Fibroblast of peridontal ligament (primary cell): ENCODE data around the gene FGD4.
"Not testable (repeated sequence)": the region's sequence is repeated elsewhere in the genome, so short reads cannot be mapped to it uniquely, and the experiment has no call there.

Experiments used
- DNase-seq: peaks from one replicate; pipeline ENCODE4 v3.0.0-alpha.2; 2010; ENCODE audit errors: extremely low read depth

FGD4 gene

DNA sequence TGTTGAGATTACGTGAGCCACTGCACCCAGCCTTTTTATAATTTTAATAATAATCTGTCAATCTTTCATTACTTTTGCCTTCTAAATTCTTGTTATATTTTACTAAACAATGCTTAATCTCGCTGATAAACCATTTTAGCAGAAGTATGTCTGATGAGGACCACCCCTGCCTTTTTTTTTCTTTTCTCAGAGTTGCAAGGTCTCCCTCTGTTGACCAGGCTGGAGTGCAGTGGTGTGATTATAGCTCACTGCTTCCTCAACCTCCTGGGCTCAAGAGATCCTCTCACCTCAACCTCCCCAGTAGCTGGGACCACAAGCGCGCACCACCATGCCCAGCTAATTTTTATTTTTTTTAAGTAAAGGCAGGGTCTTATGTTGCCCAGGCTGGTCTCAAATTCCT is 161.2 kb downstream of the FGD4 start:
- DNase-seq: no peak

DNA sequence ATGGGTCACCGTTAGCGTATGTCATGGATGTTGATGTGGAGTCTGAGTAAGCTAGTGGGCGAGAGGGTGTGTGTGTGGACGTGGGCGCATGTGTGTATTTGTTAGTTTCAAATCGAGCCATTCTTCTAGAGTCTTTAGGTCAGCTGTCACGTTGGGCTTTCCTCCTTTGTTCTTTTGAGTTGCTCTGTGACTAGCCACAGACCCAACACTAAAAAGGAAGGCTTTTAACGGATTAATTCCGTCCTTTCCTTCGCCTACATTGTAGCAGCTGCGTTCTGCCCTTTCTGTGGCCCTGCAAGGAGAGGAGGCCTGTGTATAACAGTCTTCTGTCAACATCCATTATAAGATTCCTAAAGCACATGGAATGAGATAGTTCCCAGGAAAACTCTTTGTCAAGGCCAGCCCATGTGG is 162.6 kb downstream of the FGD4 start:
- no peak for DNase-seq

DNA sequence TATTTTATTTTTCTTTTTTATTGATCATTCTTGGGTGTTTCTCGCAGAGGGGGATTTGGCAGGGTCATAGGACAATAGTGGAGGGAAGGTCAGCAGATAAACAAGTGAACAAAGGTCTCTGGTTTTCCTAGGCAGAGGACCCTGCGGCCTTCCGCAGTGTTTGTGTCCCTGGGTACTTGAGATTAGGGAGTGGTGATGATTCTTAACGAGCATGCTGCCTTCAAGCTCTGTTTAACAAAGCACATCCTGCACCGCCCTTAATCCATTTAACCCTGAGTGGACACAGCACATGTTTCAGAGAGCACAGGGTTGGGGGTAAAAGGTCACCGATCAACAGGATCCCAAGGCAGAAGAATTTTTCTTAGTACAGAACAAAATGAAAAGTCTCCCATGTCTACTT is 163.1 kb downstream of the FGD4 start:
- not testable (repeated sequence) for DNase-seq

- no peak for DNase-seq
These were observed 167.4 kb downstream of the FGD4 start for GRCh38 chr12:32566663-32567295.

DNA sequence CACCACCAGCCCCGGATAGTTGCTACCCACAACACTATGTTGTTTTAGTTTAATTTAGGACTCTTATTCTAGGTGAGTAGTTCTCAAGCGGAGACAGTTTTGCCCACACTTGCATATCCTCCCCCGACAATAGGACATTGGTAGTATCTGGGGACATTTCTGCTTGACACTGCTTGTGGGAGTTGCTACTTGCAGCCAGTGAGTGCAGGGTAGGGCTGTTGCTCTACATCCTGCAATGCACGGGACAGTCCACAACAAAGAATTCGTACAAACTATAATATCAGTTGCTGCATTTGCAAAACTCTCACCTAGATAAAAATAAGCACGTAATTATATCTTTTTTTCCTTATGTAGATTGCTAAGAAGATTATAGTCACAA is 167.9 kb downstream of the FGD4 start:
- no peak for DNase-seq

DNA sequence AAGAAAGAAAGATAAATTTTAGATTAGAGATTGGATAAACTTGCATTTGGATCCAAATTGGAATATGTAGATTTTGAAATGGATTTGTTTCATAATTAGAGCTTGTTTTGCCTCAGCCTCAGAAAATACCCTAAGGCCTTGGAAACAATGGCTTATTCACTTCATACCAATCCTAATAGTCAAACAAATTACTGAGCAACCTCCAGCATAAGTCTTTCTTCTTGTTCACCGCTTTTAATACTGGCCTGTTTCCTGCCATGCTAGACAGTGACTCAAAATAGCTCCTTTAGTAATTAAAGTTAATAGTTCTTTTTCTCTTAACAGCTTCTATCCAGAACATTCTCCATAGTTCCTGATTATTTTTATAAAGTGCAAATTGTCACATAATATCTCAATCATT is 168.9 kb downstream of the FGD4 start:
- peak; percentile 19 for DNase-seq

DNA sequence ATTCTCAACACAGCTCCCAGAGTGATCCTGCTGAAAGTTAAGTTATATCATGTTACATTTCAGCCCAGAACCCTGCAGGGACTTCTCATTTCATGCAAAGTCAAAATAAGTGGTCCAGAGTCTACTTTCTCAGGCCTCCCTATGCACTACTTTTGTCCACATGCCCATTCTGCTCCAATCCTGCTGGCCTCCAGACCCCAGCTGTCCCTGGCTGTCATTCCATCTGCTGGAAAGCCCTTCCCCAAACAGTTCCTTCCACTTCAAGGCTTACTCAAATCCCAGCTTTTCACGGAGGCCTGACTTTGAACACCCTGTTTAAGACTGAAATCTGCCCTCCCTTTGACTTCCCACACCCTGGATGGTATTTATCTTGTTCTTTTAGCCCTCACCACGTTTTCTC is 169.9 kb downstream of the FGD4 start:
- no peak for DNase-seq

DNA sequence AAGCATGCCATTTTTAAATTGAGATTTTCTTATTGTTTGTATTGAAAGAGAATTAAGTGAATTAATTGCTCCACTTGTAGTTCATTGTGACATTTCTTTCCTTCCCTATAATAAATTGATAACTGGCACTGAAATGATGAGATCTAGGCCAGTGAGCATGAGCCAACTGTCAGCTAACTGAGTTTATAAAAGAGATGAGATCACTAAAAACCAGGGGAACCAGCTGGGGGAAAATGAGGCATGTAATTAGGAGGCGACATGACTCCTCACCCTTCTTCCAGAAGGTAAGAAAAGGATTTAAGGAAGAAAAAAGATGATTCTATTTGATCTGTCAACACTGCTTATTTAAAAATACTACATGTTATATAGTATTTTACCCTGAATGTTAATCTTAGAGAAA is 175.2 kb downstream of the FGD4 start:
- DNase-seq: no peak

GRCh38 chr12:32577328-32577727 is 178.0 kb downstream of the FGD4 start:
- DNase-seq: no peak

DNA sequence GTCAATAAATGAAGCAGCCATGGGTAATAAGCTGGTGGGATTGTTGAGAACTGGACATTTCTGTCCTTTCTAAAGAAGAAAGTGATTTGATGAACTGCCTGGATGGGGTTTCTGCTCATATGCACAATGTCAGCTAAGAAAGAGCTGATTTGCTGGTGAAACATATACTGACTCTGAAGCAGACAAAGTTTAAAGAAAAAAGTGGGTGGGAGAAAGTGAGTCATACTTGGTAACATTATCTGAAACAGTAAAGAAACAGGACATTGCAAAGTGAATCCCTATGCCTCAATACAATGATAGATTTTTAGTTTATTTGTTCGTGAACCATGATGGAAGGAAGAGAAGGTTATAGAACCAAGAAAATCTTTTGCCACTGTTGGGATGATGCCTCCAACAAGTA is 184.2 kb downstream of the FGD4 start:
- peak; percentile 8 for DNase-seq

DNA sequence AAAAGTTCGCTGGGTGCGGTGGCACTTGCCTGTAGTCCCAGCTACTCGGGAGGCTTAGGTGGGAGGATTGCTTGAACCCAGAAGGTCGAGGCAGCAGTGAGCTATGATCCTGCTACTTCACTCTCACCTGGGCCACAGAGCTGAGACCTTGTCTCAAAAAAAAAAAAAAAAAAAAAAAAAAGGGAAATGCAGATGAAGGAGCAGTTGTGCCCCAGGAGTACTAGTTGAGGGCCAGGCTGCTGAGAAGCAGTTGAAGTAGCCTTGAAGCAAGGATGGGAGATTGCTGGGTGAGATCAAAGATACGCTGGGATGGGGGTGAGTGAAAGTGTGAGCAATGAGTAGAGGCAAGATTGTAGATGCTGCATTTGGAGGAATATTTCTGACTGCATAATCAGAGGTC is 186.3 kb downstream of the FGD4 start:
- no peak for DNase-seq

- DNase-seq: no peak
These were observed 187.0 kb downstream of the FGD4 start for GRCh38 chr12:32586390-32586789.

GRCh38 chr12:32587581-32588495 is 188.5 kb downstream of the FGD4 start:
- no peak for DNase-seq

DNA sequence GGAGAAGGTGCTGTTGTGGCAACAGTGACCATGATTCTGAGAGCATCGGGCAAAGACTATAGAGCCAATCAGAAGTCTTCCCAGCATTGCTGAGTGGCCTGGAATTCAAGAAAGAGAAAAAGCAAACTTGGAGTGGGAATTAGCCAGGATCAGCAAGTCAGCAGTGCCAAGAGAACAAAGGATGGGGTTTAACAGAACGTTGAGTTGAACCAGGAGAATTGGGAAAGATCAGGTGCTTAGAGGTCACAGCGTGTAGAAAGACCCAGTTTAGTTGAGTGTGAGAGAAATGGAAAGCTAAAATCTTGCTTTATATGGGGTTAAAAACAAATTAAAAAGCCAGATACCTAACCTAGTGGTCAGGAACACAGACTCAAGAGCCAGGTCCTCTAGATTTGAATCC is 189.2 kb downstream of the FGD4 start:
- no peak for DNase-seq

GRCh38 chr12:32589165-32589865 is 190.0 kb downstream of the FGD4 start:
- DNase-seq: no peak

DNA sequence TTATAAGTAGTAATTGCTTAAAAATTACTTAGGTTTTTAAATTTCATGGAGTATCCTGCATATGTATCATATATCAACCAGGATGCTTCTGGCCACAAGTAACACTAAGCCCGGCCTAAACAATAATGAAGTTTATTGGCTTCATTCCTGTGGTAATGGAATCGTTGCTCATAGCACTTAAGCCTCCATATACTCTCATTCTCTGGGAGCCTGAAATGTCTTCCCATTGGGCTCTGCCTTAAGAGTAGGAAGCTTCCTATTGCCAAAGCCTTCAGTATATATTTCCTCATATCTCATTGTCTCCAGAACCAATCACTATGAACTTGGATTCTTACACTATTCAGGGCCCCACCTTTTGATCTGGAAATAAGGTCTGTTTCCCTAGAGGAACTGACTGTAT is 195.9 kb downstream of the FGD4 start:
- peak; percentile 6 for DNase-seq

GRCh38 chr12:32596030-32596429 is 196.7 kb downstream of the FGD4 start:
- no peak for DNase-seq

DNA sequence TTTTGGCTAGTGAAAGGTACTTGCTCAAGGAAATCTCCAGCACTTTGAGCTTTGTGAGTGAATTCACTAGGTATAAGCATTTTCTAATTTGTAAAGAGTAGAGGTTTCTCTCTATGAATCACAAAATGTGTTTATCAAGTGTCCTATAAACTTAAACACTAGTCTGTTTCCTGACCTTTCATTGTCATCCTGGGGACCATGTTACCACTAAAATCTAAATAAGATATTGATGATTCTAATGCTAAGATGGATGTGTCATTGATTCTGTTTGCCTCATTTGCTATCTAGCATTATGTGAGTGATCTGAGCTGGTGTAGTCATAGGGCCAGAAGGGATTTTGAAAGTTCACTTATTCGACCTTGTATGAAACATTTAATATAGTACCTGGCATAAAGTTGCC is 199.3 kb downstream of the FGD4 start:
- no peak for DNase-seq

- no peak for DNase-seq
These were observed 201.3 kb downstream of the FGD4 start for GRCh38 chr12:32600681-32601080.

- DNase-seq: no peak
These were observed 203.7 kb downstream of the FGD4 start for GRCh38 chr12:32603071-32603470.

DNA sequence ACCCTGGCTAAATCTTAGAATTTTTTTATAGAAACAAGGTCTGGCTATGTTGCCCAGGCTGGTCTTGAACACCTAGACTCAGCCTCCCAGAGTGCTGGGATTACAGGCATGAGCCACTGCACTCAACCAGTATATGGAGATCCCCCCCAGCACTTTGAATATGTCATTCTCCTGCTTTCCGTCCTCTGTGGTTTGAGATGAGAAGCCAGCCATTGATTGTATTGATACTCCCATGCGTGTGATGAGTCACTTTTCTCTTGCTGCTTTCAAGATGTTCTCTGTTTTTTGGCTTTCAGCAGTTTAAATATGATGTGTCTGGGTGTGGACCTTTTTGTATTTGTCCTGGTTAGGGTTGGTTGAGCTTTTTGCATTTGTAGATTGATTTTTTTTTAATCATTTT is 204.5 kb downstream of the FGD4 start:
- peak; percentile 18 for DNase-seq

GRCh38 chr12:32604565-32604964 is 205.2 kb downstream of the FGD4 start:
- DNase-seq: no peak
